Gastrocnemius medialis (tissue), 4 donors: ENCODE measurements around the gene TMEM88.

Experiments used
- CTCF ChIP-seq, 5 experiments: fragments of 450-650 bp in 3 of 5; fragments of 200-600 bp in 2 of 5; sonication (generic) in 2 of 5; IDR thresholded peaks in 4 of 5; conservative IDR thresholded peaks in 1 of 5; 1 replicate in 4 of 5; 2 replicates in 1 of 5; pipeline ENCODE4 v1.5.1; 2016 to 2019; ENCODE audit warnings: antibody characterized with exemption in 5 of 5, mild to moderate bottlenecking in 3 of 5, moderate library complexity in 3 of 5
- POLR2A ChIP-seq, 2 donors: fragments of 450-650 bp; IDR thresholded peaks; one replicate each; pipeline ENCODE4 v1.6.1; 2017; ENCODE audit warnings: antibody characterized with exemption in 2 of 2, mild to moderate bottlenecking in 2 of 2, moderate library complexity in 2 of 2

GRCh38 chr17:7887482-7888183 lies 32.8 kb downstream of the TMEM88 start:
- TF ChIP-seq CTCF (IDR thresholded peaks at IDR 0.05 in 4 of 5, conservative IDR thresholded peaks at IDR 0.05 in 1 of 5) (peak in 1 of 5 experiments; percentile 5), POLR2A (IDR thresholded peaks at IDR 0.05) (peak in 1 of 2 donors; percentile 55)
